8988T (cell line): ENCODE results near the gene UHMK1.
"Not testable (repeated sequence)": the region's sequence is repeated elsewhere in the genome, so short reads cannot be mapped to it uniquely, and the experiment has no call there.

Source experiments
- DNase-seq: peaks from one replicate; pipeline ENCODE4 v3.0.0; 2011

The UHMK1 gene, protein sequence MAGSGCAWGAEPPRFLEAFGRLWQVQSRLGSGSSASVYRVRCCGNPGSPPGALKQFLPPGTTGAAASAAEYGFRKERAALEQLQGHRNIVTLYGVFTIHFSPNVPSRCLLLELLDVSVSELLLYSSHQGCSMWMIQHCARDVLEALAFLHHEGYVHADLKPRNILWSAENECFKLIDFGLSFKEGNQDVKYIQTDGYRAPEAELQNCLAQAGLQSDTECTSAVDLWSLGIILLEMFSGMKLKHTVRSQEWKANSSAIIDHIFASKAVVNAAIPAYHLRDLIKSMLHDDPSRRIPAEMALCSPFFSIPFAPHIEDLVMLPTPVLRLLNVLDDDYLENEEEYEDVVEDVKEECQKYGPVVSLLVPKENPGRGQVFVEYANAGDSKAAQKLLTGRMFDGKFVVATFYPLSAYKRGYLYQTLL

GRCh38 chr1:162497723-162498495 is at the start of gene UHMK1:
TSS of gene UHMK1 (plus strand) at chr1:162497818. CDS start at chr1:162498001, 183 bp downstream.
- peak; percentile 56 for DNase-seq

GRCh38 chr1:162454361-162454760 is 43.3 kb upstream of the UHMK1 start:
- DNase-seq = not testable (repeated sequence)

DNA sequence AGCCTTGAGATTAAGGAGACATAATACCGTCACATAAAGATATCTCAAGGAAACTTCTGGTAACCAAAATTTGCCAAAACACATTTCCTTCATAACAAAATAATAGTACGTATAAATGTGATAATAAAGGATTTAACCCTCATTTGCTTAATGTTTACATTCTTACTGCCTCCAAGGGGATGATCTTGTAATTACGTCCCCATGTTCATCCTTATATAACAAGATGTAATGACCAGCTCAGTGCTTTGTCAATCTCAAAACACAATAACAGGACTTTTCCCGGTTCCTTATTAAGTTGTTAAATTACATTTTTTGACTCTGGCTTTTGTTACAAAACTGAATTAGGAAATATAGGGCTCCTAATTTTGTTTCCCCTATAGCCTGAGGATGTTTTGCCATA is 41.3 kb upstream of the UHMK1 start:
- DNase-seq = no peak

- no peak for DNase-seq
Measured at GRCh38 chr1:162458236-162458635, 39.4 kb upstream of the UHMK1 start.

DNA sequence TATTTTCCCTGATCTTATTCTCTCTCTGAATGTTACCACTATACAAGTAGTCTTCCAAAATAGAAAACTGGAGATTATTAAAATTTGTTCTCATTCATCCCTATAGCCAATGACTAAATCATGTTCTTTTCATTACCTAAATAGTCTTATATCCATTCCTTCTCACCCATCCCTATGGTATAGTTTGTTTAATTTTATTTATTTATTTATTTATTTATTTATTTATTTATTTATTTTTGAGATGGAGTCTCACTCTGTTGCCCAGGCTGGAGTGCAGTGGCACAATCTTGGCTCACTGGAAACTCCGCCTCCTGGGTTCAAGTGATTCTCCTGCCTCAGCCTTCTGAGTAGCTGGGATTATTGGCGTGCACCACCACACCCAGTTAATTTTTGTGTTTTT is 35.2 kb upstream of the UHMK1 start:
- DNase-seq = not testable (repeated sequence)

DNA sequence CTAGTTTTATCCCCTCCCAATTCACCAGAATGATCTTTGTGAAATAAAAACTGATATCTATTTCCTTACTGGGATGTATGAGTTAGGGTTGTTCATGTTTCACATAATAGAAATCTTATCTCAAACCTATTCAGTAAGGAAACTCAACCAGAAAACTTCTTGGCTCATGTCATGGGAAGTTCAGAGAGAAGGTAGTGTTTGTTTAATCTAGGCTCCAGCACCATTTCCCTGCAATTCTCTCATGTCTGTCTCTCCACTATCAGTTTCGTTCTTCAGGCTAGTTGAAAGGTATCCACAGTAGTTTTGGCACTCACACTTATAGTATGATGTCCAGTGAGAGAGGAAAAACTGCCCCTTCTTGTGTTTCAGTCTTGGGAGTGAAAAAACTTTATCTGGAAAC is 34.6 kb upstream of the UHMK1 start:
- DNase-seq = no peak

- no peak for DNase-seq
Measured at GRCh38 chr1:162466797-162467196, 30.8 kb upstream of the UHMK1 start.

DNA sequence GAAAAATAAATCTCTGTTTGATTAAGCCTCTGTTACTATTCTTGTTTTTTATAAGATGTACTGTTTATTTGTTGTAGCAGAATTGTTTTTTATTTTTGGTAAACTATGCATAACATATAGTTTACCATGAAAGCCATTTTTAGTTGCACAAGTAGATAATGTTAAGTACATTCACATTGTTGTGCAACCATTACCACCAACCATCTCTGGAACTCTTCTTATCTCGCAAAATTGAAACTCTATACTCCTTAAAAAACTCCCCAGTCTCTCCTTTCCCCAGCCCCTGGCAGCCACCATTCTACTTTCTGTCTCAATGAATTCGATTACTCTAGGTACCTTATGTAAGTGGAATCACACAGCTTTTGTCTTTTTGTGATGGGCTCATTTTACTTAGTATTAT is 27.4 kb upstream of the UHMK1 start:
- no peak for DNase-seq

- no peak for DNase-seq
Measured at GRCh38 chr1:162471290-162471853, 26.2 kb upstream of the UHMK1 start.

- no peak for DNase-seq
Measured at GRCh38 chr1:162475089-162475488, 22.5 kb upstream of the UHMK1 start.

DNA sequence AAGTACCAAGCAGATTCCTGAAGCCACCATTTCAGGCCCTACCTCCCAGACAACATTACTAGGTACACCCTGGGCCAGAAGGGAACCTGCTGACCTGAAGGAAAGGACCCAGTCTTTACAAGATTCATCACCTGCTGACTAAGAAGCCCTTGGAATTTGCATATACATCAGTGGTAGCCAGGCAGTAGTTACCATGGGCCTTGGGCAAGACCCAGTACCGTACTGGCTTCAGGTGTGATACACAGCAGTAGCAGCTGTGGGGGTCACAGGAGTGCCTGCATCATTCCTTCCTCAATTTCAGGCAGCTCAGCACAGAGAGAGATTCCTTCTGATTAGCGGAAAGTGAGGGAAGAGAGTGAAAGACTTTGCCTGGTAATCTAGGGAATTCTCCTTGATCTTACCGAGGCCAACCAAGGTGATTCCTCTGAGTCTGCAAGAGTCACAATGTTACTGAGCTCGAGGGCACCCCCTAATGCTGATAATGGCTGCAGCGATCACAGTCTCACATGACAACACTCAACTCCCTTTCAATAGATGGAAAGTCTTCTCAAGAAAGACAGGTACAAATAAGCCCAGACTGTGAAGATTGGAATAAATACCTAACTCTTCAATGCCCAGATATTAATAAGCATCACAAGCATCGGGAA is 22.0 kb upstream of the UHMK1 start:
- no peak for DNase-seq

DNA sequence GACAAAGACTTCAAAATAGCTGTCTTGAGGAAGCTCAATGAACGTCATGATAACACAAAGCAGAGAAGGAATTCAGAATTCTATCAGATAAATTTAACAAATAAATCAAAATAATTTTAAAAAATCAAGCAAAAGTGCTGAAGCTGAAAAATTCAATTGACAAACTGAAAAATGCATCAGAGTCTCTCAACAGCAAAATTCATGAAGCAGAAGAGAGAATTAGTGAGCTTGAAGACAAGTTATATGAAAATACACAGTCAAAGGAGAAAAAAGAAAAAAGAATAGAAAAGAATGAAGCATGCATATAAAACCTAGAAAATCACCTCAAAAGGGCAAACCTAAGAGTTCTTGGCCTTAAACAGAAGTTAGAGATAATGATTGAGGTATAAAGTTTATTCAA is 21.0 kb upstream of the UHMK1 start:
- no peak for DNase-seq

GRCh38 chr1:162485236-162485635 is 12.4 kb upstream of the UHMK1 start:
- DNase-seq = no peak

- DNase-seq = no peak
Measured at GRCh38 chr1:162487241-162487640, 10.4 kb upstream of the UHMK1 start.

- no peak for DNase-seq
Measured at GRCh38 chr1:162488219-162488618, 9.4 kb upstream of the UHMK1 start.

- not testable (repeated sequence) for DNase-seq
Measured at GRCh38 chr1:162495531-162496233, 1.9 kb upstream of the UHMK1 start.

- DNase-seq = no peak
Measured at GRCh38 chr1:162497104-162497722, 405 bp upstream of the UHMK1 start.

- no peak for DNase-seq
Measured at GRCh38 chr1:162498496-162498810, 835 bp downstream of the UHMK1 start.

- no peak for DNase-seq
Measured at GRCh38 chr1:162500805-162501204, 3.2 kb downstream of the UHMK1 start.

DNA sequence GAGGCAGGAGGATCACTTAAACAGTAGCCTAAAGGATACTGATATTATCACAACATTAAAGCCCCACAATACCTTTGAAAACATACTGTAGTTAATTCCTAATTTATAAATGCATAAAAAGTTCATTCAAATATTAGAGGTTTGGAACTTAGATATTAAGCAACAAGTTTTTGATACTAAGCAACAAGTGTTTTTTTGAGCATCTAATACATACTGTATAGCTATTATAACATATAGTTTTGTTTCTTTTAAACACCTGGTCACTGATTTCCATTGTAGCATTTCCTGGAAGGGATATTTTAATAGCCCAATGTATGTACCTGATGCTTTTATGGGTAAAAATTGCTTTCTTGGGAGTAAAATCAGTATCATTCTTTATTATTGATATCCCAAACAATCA is 4.5 kb downstream of the UHMK1 start:
- no peak for DNase-seq

- no peak for DNase-seq
Measured at GRCh38 chr1:162502928-162503327, 5.3 kb downstream of the UHMK1 start.

DNA sequence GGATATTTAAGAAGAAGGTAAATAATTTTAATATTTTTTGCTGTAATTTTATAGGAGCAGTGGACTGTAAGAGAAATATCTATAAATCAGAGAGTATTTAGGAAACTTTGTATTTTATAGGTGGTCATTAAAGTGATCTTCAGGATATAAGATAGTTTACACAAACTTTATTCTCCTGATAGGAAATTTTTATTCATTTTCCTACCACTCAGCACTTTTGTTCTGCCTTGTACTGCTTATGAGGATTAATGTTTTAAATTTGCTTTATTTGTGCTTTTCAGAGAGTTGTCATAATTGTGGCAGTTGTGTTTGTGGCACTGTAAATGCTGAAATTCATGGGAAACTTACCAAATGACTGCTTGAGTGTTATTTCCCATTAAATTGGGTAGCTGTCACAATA is 29.7 kb downstream of the UHMK1 start:
- DNase-seq = no peak
